ENCODE results near the gene HNRNPCL2.
"Not testable (repeated sequence)": the region's sequence is repeated elsewhere in the genome, so short reads cannot be mapped to it uniquely, and the experiment has no call there.

HNRNPCL2 gene

DNA sequence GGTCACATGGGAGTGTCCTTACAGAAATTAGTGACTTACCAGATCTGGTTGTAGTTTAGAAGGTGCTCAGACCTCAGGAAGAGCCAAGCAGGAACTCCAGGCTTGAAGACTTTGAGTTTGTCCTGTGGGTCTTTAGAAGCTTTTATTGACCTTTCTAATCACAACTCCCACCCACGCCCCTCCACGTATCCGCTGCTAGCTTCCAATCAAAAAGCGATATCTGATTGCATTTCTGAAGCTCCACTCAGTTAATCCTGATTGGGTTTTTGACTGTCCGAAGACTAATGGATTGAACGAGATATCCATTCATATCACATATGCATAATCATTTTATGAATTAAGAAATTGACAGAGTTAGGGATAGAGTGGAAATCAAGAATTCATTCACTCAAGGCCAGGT, at the start of gene HNRNPCL2:
TSS of gene HNRNPCL2 (minus strand) at position 101 of the 400 bp plus-strand sequence. CDS start 454 bp downstream, outside the sequence.
- TF ChIP-seq ZBTB7A (IDR thresholded peaks at IDR 0.05; ENCODE audit: low read depth); EGR1 (IDR thresholded peaks at IDR 0.05); TCF12 (IDR thresholded peaks at IDR 0.05; ENCODE audit: low read depth): not testable (repeated sequence)

DNA sequence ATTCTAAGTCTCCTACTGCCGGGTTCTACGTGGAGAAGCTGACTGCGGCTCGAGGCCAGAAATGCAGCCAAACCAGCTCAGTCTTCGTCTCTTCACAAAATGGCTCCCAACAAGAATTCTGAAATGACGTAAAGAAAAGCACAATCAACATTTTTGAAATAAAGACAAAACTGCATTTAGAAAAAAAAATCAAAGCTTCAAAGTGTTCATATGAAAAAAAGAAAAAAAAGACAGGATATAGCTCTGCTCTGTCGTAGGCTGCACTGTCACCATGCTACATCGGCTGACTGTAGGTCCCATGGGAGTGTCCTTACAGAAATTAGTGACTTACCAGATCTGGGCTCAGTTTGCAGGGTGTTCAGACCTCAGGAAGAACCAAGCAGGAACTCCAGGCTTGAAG, 48.9 kb upstream of the HNRNPCL2 start, which contains the start of gene HNRNPCL4:
TSS of gene HNRNPCL4 (minus strand) at position 101 of the 400 bp plus-strand sequence. CDS start 164 bp downstream, outside the sequence.
- not testable (repeated sequence) for TF ChIP-seq TEAD4, CEBPB (IDR thresholded peaks at IDR 0.05)
- TF ChIP-seq, protein P1, sequence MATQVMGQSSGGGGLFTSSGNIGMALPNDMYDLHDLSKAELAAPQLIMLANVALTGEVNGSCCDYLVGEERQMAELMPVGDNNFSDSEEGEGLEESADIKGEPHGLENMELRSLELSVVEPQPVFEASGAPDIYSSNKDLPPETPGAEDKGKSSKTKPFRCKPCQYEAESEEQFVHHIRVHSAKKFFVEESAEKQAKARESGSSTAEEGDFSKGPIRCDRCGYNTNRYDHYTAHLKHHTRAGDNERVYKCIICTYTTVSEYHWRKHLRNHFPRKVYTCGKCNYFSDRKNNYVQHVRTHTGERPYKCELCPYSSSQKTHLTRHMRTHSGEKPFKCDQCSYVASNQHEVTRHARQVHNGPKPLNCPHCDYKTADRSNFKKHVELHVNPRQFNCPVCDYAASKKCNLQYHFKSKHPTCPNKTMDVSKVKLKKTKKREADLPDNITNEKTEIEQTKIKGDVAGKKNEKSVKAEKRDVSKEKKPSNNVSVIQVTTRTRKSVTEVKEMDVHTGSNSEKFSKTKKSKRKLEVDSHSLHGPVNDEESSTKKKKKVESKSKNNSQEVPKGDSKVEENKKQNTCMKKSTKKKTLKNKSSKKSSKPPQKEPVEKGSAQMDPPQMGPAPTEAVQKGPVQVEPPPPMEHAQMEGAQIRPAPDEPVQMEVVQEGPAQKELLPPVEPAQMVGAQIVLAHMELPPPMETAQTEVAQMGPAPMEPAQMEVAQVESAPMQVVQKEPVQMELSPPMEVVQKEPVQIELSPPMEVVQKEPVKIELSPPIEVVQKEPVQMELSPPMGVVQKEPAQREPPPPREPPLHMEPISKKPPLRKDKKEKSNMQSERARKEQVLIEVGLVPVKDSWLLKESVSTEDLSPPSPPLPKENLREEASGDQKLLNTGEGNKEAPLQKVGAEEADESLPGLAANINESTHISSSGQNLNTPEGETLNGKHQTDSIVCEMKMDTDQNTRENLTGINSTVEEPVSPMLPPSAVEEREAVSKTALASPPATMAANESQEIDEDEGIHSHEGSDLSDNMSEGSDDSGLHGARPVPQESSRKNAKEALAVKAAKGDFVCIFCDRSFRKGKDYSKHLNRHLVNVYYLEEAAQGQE (IDR thresholded peaks at IDR 0.05; ENCODE audit: low read depth): not testable (repeated sequence)

DNA sequence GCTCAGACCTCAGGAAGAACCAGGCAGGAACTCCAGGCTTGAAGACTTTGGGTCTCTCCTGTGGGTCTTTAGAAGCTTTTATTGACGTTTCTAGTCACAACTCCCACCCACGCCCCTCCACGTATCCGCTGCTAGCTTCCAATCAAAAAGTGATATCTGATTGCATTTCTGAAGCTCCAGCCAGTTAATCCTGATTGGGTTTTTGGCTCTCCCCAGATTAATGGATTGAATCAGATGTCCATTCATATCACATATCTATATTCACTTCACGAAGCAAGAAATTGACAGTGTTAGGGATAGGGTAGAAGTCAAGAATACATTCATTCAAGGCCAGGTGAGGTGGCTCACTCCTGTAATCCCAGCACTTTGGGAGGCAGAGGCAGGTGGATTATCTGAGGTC, 39.3 kb upstream of the HNRNPCL2 start, which contains the start of gene PRAMEF26:
TSS of gene PRAMEF26 (minus strand) at position 101 of the 400 bp plus-strand sequence. CDS start 2,914 bp downstream, outside the sequence.
- not testable (repeated sequence) for TF ChIP-seq TAF1, RAD21 (IDR thresholded peaks at IDR 0.05; ENCODE audit: low read depth)
- TF ChIP-seq, protein P2, sequence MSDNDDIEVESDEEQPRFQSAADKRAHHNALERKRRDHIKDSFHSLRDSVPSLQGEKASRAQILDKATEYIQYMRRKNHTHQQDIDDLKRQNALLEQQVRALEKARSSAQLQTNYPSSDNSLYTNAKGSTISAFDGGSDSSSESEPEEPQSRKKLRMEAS (IDR thresholded peaks at IDR 0.05): not testable (repeated sequence)

DNA sequence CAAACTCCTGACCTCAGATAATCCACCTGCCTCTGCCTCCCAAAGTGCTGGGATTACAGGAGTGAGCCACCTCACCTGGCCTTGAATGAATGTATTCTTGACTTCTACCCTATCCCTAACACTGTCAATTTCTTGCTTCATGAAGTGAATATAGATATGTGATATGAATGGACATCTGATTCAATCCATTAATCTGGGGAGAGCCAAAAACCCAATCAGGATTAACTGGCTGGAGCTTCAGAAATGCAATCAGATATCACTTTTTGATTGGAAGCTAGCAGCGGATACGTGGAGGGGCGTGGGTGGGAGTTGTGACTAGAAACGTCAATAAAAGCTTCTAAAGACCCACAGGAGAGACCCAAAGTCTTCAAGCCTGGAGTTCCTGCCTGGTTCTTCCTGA, 46.2 kb downstream of the HNRNPCL2 start, which contains the start of gene PRAMEF25:
TSS of gene PRAMEF25 (plus strand) at position 301 of the 400 bp plus-strand sequence. CDS start 2,920 bp downstream, outside the sequence.
- not testable (repeated sequence) for TF ChIP-seq CREB1 (IDR thresholded peaks at IDR 0.05; ENCODE audit: low read depth); FOXM1 (IDR thresholded peaks at IDR 0.05; ENCODE audit: borderline replicate concordance, low read depth); TAF1 (IDR thresholded peaks at IDR 0.05; ENCODE audit: low read depth)
